SKM-1 (cell line): ENCODE results near the gene ENDOD1.

Experiments
- DNase-seq: peaks from one replicate; lab custom pipeline; 2025; ENCODE audit not compliant: unreplicated experiment; lab: John Stamatoyannopoulos, UW

ENDOD1 gene

DNA sequence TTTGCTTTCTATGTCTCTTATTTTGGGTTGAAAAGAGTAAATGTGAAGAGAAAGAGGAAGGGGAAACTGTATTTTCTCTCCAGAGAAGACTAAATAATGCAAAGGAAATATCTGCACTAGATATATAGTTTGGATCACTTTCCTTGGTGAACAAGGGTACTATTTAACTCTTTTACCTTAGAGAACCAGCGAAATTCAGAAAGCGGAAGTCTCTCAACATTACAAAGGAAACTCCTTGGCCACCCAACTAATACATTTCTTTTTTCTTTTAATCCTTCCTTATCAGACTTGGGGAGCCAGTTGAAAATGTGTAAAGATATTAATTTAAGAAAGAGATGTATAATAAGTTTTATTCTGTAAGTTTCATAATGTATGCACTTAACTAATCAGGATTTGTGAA, 77.1 kb downstream of the ENDOD1 start:
- DNase-seq = no peak

DNA sequence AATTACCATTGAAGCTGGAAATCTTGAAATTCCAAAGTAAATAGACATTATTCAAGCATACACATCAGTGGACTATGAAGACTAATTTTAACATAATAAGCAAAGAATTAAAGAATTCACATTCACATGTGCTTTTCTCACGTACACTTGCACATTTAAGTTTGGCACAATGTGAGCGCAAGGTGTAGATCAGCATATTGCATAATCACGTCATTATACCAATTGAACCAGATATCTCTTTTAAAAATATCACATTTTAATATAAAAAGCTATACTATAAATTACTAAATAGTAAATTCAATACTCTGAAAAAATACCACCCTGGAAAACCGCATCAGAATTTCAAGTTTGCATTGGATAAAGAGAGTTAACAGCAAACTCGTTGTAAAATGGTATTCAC, 80.6 kb downstream of the ENDOD1 start:
- DNase-seq = no peak

DNA sequence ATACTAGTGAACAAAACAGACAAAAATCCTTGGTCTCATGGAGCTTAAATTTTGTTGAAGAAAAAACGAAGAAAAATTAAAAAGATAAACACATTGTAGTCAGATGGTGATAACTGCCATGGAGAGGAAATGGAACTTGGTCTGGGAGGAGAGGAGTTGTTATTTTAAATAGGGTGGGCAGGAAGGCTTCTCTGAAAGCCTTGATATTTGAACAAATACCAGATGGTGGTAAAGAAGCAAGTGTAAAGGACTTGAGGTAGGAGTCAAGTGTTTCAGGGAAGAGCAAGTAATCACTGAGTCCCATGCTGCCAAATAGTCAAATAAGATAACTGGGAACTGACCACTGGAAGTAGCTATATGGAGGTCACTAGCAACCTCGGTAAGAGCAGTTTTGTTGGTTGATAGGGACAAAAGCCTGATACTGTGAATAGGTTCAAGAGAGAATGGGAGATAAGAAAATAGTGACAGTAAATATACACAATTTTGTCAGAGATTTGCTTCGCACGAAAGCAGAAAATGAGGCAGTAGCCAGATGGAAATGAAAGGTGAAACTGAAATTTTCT, 86.3 kb downstream of the ENDOD1 start:
- no peak for DNase-seq
